HEK293 (cell line): ENCODE measurements around the gene AGXT2.

Experiments
- CTCF ChIA-PET: fragments of 350-600 bp; formaldehyde crosslinking; extraction: SDS; loops from one replicate; lab custom pipeline; 2021; ENCODE audit warnings: antibody characterized with exemption; lab: Yijun Ruan, JAX
- POLR2A ChIA-PET: fragments of 300-600 bp; formaldehyde crosslinking; extraction: SDS; loops from one replicate; lab custom pipeline; 2020; ENCODE audit warnings: antibody characterized with exemption, inconsistent platforms; lab: Yijun Ruan, JAX
- H3K27ac ChIP-seq: fragments of 200-500 bp; sonication (Bioruptor generic); 2 replicates; pipeline ENCODE4 v1.5.1; 2014; ENCODE audit warnings: low read depth, low read length, control low read depth, inconsistent platforms; ENCODE audit errors: extremely low read depth
- H3K36me3 ChIP-seq, 2 experiments: fragments of 200-500 bp in 1 of 2; sonication (Bioruptor generic) in 1 of 2; 1 replicate in 1 of 2; 2 replicates in 1 of 2; pipeline ENCODE4 v1.5.1; 2014 to 2017; ENCODE audit warnings: inconsistent platforms in 2 of 2, low read length in 2 of 2; ENCODE audit not compliant: control insufficient read depth in 2 of 2, insufficient read depth in 1 of 2
- H3K4me1 ChIP-seq: fragments of 200-500 bp; sonication (Bioruptor generic); 2 replicates; pipeline ENCODE4 v1.5.1; 2014; ENCODE audit warnings: mild to moderate bottlenecking, low read length, inconsistent platforms; ENCODE audit not compliant: control insufficient read depth, insufficient read depth
- H3K4me3 ChIP-seq: 2 replicates; pipeline ENCODE4 v1.5.1; 2011; ENCODE audit warnings: low read depth, mild to moderate bottlenecking, control low read depth, low read length, moderate library complexity
- H3K9me3 ChIP-seq: fragments of 200-500 bp; sonication (Bioruptor generic); 2 replicates; pipeline ENCODE4 v1.5.1; 2014; ENCODE audit warnings: low read depth, low read length, inconsistent platforms; ENCODE audit not compliant: control insufficient read depth, insufficient read depth
- BCL11A ChIP-seq: fragments of 450-650 bp; formaldehyde crosslinking; IDR thresholded peaks from 2 replicates; pipeline ENCODE4 v1.5.1; 2016; ENCODE audit warnings: low read depth, missing biosample characterization, missing genetic modification characterization
- GLI4 ChIP-seq: fragments of 450-650 bp; formaldehyde crosslinking; IDR thresholded peaks from 2 replicates; pipeline ENCODE4 v1.5.1; 2016; ENCODE audit warnings: missing biosample characterization, missing genetic modification characterization
- HOXA7 ChIP-seq: sonication (generic); formaldehyde crosslinking; IDR thresholded peaks from 2 replicates; pipeline ENCODE4 v1.8.1; 2022; ENCODE audit warnings: missing genetic modification reagents, borderline replicate concordance
- KLF8 ChIP-seq: fragments of 450-650 bp; formaldehyde crosslinking; IDR thresholded peaks from 2 replicates; pipeline ENCODE4 v1.5.1; 2016; ENCODE audit warnings: missing biosample characterization, missing genetic modification characterization
- MZF1 ChIP-seq: fragments of 450-650 bp; formaldehyde crosslinking; IDR thresholded peaks from 2 replicates; pipeline ENCODE4 v1.5.1; 2017; ENCODE audit warnings: missing biosample characterization, missing genetic modification characterization, borderline replicate concordance
- PRDM1 ChIP-seq: fragments of 450-650 bp; formaldehyde crosslinking; IDR thresholded peaks from 2 replicates; pipeline ENCODE4; 2016; ENCODE audit warnings: missing biosample characterization, missing genetic modification characterization
- SP3 ChIP-seq: fragments of 450-650 bp; formaldehyde crosslinking; IDR thresholded peaks from 2 replicates; pipeline ENCODE4 v1.5.1; 2016; ENCODE audit warnings: missing biosample characterization, missing genetic modification characterization
- ZBTB10 ChIP-seq: fragments of 450-650 bp; formaldehyde crosslinking; IDR thresholded peaks from 2 replicates; pipeline ENCODE4 v1.5.1; 2016; ENCODE audit warnings: missing biosample characterization, missing genetic modification characterization
- ZBTB21 ChIP-seq: fragments of 450-650 bp; formaldehyde crosslinking; IDR thresholded peaks from 2 replicates; pipeline ENCODE4 v1.5.1; 2017; ENCODE audit warnings: missing biosample characterization, missing genetic modification characterization
- ZFP3 ChIP-seq: fragments of 450-650 bp; formaldehyde crosslinking; IDR thresholded peaks from 2 replicates; pipeline ENCODE4 v1.5.1; 2016; ENCODE audit warnings: low read depth, missing biosample characterization, missing genetic modification characterization
- ZFP41 ChIP-seq: fragments of 450-650 bp; formaldehyde crosslinking; IDR thresholded peaks from 2 replicates; pipeline ENCODE4 v1.5.1; 2016; ENCODE audit warnings: missing biosample characterization, missing genetic modification characterization, borderline replicate concordance
- ZFP69B ChIP-seq: fragments of 450-650 bp; formaldehyde crosslinking; IDR thresholded peaks from 2 replicates; pipeline ENCODE4 v1.5.1; 2016; ENCODE audit warnings: missing biosample characterization, missing genetic modification characterization
- ZNF114 ChIP-seq: fragments of 450-650 bp; formaldehyde crosslinking; IDR thresholded peaks from 2 replicates; pipeline ENCODE4 v1.5.0; 2017; ENCODE audit warnings: missing biosample characterization, missing genetic modification characterization
- ZNF121 ChIP-seq: fragments of 450-650 bp; formaldehyde crosslinking; IDR thresholded peaks from 2 replicates; pipeline ENCODE4 v1.5.1; 2016; ENCODE audit warnings: missing biosample characterization, missing genetic modification characterization
- ZNF138 ChIP-seq: fragments of 450-650 bp; formaldehyde crosslinking; IDR thresholded peaks from 2 replicates; pipeline ENCODE4 v1.5.1; 2016; ENCODE audit warnings: missing biosample characterization, missing genetic modification characterization, borderline replicate concordance
- ZNF169 ChIP-seq: fragments of 450-650 bp; formaldehyde crosslinking; IDR thresholded peaks from 2 replicates; pipeline ENCODE4 v1.5.1; 2016; ENCODE audit warnings: missing biosample characterization, missing genetic modification characterization
- ZNF18 ChIP-seq: fragments of 450-650 bp; formaldehyde crosslinking; IDR thresholded peaks from 2 replicates; pipeline ENCODE4 v1.5.1; 2016; ENCODE audit warnings: missing biosample characterization, missing genetic modification characterization
- ZNF19 ChIP-seq: fragments of 450-650 bp; formaldehyde crosslinking; IDR thresholded peaks from 2 replicates; pipeline ENCODE4; 2016; ENCODE audit warnings: missing biosample characterization, missing genetic modification characterization, low read depth
- ZNF391 ChIP-seq: fragments of 450-650 bp; formaldehyde crosslinking; IDR thresholded peaks from 2 replicates; pipeline ENCODE4 v1.5.1; 2016; ENCODE audit warnings: low read depth, missing biosample characterization, missing genetic modification characterization, borderline replicate concordance
- ZNF544 ChIP-seq: fragments of 450-650 bp; formaldehyde crosslinking; IDR thresholded peaks from 2 replicates; pipeline ENCODE4 v1.5.0; 2017; ENCODE audit warnings: missing biosample characterization, missing genetic modification characterization
- ZNF580 ChIP-seq: fragments of 450-650 bp; formaldehyde crosslinking; IDR thresholded peaks from 2 replicates; pipeline ENCODE4 v1.5.1; 2016; ENCODE audit warnings: missing biosample characterization, missing genetic modification characterization
- ZNF585B ChIP-seq: fragments of 450-650 bp; formaldehyde crosslinking; IDR thresholded peaks from 2 replicates; pipeline ENCODE4 v1.5.1; 2016; ENCODE audit warnings: missing biosample characterization, missing genetic modification characterization
- ZNF596 ChIP-seq: fragments of 450-650 bp; IDR thresholded peaks from 2 replicates; pipeline ENCODE4 v1.5.0; 2018; ENCODE audit warnings: missing biosample characterization, mild to moderate bottlenecking, missing genetic modification characterization, moderate library complexity
- ZNF610 ChIP-seq: fragments of 450-650 bp; formaldehyde crosslinking; IDR thresholded peaks from 2 replicates; pipeline ENCODE4 v1.5.1; 2016; ENCODE audit warnings: missing biosample characterization, missing genetic modification characterization, borderline replicate concordance
- ZNF621 ChIP-seq: fragments of 450-650 bp; formaldehyde crosslinking; IDR thresholded peaks from 2 replicates; pipeline ENCODE4 v1.5.1; 2017; ENCODE audit warnings: missing biosample characterization, missing genetic modification characterization
- ZNF692 ChIP-seq: fragments of 450-650 bp; formaldehyde crosslinking; IDR thresholded peaks from 2 replicates; pipeline ENCODE4 v1.5.1; 2016; ENCODE audit warnings: missing biosample characterization, missing genetic modification characterization
- ZNF707 ChIP-seq: fragments of 450-650 bp; formaldehyde crosslinking; IDR thresholded peaks from 2 replicates; pipeline ENCODE4 v1.5.1; 2016; ENCODE audit warnings: missing biosample characterization, missing genetic modification characterization
- ZNF76 ChIP-seq: fragments of 450-650 bp; formaldehyde crosslinking; IDR thresholded peaks from 2 replicates; pipeline ENCODE4; 2016; ENCODE audit warnings: low read depth, missing biosample characterization, missing genetic modification characterization, borderline replicate concordance
- ZNF776 ChIP-seq: fragments of 450-650 bp; formaldehyde crosslinking; IDR thresholded peaks from 2 replicates; pipeline ENCODE4 v1.5.0; 2017; ENCODE audit warnings: missing biosample characterization, missing genetic modification characterization, borderline replicate concordance
- ZSCAN16 ChIP-seq: fragments of 450-650 bp; formaldehyde crosslinking; IDR thresholded peaks from 2 replicates; pipeline ENCODE4 v1.5.1; 2016; ENCODE audit warnings: missing biosample characterization, missing genetic modification characterization
- ZSCAN18 ChIP-seq: fragments of 450-650 bp; formaldehyde crosslinking; IDR thresholded peaks from 2 replicates; pipeline ENCODE4 v1.5.1; 2016; ENCODE audit warnings: missing biosample characterization, missing genetic modification characterization

Gene AGXT2

GRCh38 chr5:35012796-35013195 lies 35.0 kb downstream of the AGXT2 start:
- no peak overlapping the region for H3K4me3 ChIP-seq
- no peak overlapping the region for H3K27ac ChIP-seq
- POLR2A ChIA-PET, result no interaction called here
- CTCF ChIA-PET, result interaction anchor here (1.5 kb wide), 1 partner anchor 9 kb away, joined by 7 read pairs; no protein-coding TSS in a partner anchor
- no peaks in the 10 kb centered on the region for H3K9me3 ChIP-seq
- no peak for TF ChIP-seq BCL11A (tag by site-specific recombination)
- no peak for TF ChIP-seq GLI4 (tag by site-specific recombination)
- TF ChIP-seq PRDM1 (tag by site-specific recombination), result no peak
- no peak for TF ChIP-seq ZNF18 (tag by site-specific recombination)
- no peak for TF ChIP-seq ZNF544
- no peak for TF ChIP-seq ZBTB10 (tag by site-specific recombination)
- no peak for TF ChIP-seq ZNF580 (tag by site-specific recombination)
- no peak for TF ChIP-seq ZNF121
- TF ChIP-seq ZSCAN16 (tag by site-specific recombination), result no peak
- no peak for TF ChIP-seq HOXA7 (CRISPR knock-in tag)
- no peak for TF ChIP-seq ZNF776 (tag by site-specific recombination)
- TF ChIP-seq ZNF610 (tag by site-specific recombination), result no peak
- TF ChIP-seq ZNF391 (tag by site-specific recombination), result no peak
- no peak for TF ChIP-seq SP3
- no peak for TF ChIP-seq ZNF138
- TF ChIP-seq MZF1 (tag by site-specific recombination), result no peak
- no peaks in the 10 kb centered on the region for H3K4me1 ChIP-seq
- no peaks in the 10 kb centered on the region for H3K36me3 ChIP-seq

- H3K9me3 ChIP-seq, result no peaks in the 10 kb centered on the region
- H3K27ac ChIP-seq, result no peak overlapping the region
- TF ChIP-seq ZNF692 (tag by site-specific recombination) (no peak), ZFP41 (tag by site-specific recombination) (no peak), ZFP69B (no peak), ZNF596 (no peak), ZSCAN18 (no peak), ZNF76 (tag by site-specific recombination) (no peak), KLF8 (tag by site-specific recombination) (no peak), ZFP3 (no peak), ZNF169 (tag by site-specific recombination) (no peak), ZNF544 (no peak), ZNF707 (tag by site-specific recombination) (no peak), ZNF621 (no peak), ZNF585B (tag by site-specific recombination) (no peak), ZNF114 (tag by site-specific recombination) (no peak), ZNF19 (tag by site-specific recombination) (no peak), ZBTB21 (no peak)
- POLR2A ChIA-PET, result no interaction called here
- H3K4me3 ChIP-seq, result no peak overlapping the region
- CTCF ChIA-PET, result interaction anchor here (0.5 to 1.5 kb wide), 2 partner anchors 9 to 592 kb away, joined by 3 to 7 read pairs; no protein-coding TSS in a partner anchor
- H3K4me1 ChIP-seq, result no peaks in the 10 kb centered on the region
- H3K36me3 ChIP-seq, result no peaks in the 10 kb centered on the region
Measured at GRCh38 chr5:35012365-35012764, 35.4 kb downstream of the AGXT2 start.
